ENCODE results near the gene LPCAT4.
"Not testable (repeated sequence)": the region's sequence is repeated elsewhere in the genome, so short reads cannot be mapped to it uniquely, and the experiment has no call there.

Gene LPCAT4

DNA sequence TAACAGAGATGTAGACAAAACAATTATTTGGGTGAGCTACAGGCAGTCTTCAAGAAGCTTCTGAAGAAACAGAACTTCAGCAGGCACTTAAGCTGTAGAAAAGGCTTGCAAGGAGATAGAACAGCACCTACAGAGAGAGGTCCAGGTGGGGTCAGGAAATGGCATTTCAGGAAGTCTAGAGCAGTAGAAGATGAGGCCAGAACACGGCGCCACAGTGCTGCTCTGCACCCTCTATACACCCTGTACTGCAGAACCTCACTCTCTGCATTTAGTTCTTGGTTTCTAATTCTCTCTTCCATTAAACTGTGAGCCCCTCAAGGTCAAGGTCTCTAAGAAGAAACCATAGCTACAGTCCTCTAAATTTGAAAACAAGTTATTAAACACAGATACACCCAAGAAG lies 26.0 kb upstream of the LPCAT4 start:
- not testable (repeated sequence) for H3K4me1 ChIP-seq (ENCODE audit: insufficient read depth, low read length, poor library complexity, severe bottlenecking); H3K9me2 ChIP-seq (replicated peaks; ENCODE audit: low read depth, low read length); H3K79me2 ChIP-seq (ENCODE audit: insufficient read depth, low read length); H3K4me2 ChIP-seq (ENCODE audit: low read depth, low read length, poor library complexity, severe bottlenecking); H3F3A ChIP-seq (ENCODE audit: low read depth); H3K9ac ChIP-seq (ENCODE audit: low read depth, low read length, poor library complexity, severe bottlenecking); H3K27me3 ChIP-seq (ENCODE audit: insufficient read depth, low read length, poor library complexity, severe bottlenecking); H3K9me3 ChIP-seq (ENCODE audit: insufficient read depth, low read depth, low read length); H3K36me3 ChIP-seq (ENCODE audit: insufficient read depth, low read length); H3K4me3 ChIP-seq (ENCODE audit: low read length, poor library complexity, severe bottlenecking); H4K20me1 ChIP-seq (ENCODE audit: insufficient read depth, low read length, poor library complexity, severe bottlenecking); H2AFZ ChIP-seq (ENCODE audit: low read length)

DNA sequence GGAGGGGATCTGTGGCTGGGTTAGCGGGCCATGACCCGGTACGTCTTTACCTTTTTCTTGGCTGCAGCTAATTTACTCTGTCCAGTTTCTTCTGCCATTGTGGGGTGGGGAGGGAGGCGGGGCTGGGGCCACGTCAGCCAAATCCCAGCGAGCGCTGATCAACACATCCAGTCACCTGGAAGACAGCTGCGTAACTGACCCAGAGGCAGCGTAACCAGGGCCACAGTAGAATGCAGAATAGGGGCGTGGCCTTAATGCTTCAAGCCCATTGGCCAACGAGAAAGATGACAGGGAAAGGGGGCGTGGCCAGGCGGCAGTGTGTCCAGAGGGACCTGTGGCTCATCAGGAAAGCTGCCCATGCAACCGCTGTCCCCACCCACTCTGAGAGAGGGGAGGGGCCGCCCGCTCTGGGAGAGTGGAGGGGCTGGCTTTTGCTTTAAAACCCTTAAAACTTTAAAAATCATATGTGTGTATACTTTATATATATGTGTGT lies 22.6 kb upstream of the LPCAT4 start:
- H3K9me2 ChIP-seq (replicated peaks; ENCODE audit: low read depth, low read length), result not testable (repeated sequence)

DNA sequence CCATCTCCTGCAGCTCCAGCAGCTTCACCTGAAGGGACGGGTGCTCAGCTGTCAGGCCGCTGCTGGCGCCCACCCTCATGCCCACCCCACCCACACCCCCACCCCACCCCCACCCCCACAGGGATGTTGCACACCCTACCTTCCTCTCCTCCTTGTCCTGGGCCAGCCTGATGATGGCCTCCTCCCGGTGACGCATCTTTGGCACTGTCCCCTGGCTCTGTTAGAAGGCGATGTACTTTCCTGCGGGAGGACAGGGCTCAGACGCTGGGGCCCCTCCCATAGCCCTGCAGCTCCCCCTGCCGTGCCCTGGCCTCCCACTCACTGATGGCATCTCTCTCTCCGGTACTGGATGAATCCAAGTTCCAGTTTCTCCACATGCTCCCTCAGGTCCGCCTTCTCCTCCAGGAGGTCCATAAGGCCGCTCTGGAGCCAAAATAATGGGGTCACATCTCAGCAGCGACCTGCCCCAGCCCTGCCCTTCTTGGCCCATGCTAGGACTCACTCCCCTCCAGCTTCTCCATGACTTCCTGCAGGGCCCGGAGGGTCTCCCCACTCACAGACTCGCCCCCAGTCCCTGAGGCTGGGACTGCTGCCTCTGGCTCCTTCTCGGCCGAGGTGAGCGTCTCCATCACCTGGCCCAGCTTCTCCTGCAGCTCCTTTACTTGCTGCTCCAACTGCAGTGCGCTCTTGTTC lies 15.0 kb upstream of the LPCAT4 start:
- H4K20me1 ChIP-seq (ENCODE audit: insufficient read depth, low read length, poor library complexity, severe bottlenecking); H2AFZ ChIP-seq (ENCODE audit: low read length); H3K4me2 ChIP-seq (ENCODE audit: low read depth, low read length, poor library complexity, severe bottlenecking); H3K36me3 ChIP-seq (ENCODE audit: insufficient read depth, low read length); H3K27me3 ChIP-seq (ENCODE audit: insufficient read depth, low read length, poor library complexity, severe bottlenecking); H3K4me1 ChIP-seq (ENCODE audit: insufficient read depth, low read length, poor library complexity, severe bottlenecking); H3K9me3 ChIP-seq (ENCODE audit: insufficient read depth, low read depth, low read length); H3K9ac ChIP-seq (ENCODE audit: low read depth, low read length, poor library complexity, severe bottlenecking); H3K4me3 ChIP-seq (ENCODE audit: low read length, poor library complexity, severe bottlenecking); H3K9me2 ChIP-seq (replicated peaks; ENCODE audit: low read depth, low read length); H3K79me2 ChIP-seq (ENCODE audit: insufficient read depth, low read length); H3F3A ChIP-seq (ENCODE audit: low read depth): not testable (repeated sequence)

More for the DNA sequence above, 22.6 kb upstream of the LPCAT4 start:
- not testable (repeated sequence) for H3K4me1 ChIP-seq (ENCODE audit: insufficient read depth, low read length, poor library complexity, severe bottlenecking); H3K79me2 ChIP-seq (ENCODE audit: insufficient read depth, low read length); H3K4me2 ChIP-seq (ENCODE audit: low read depth, low read length, poor library complexity, severe bottlenecking); H3K27me3 ChIP-seq (ENCODE audit: insufficient read depth, low read length, poor library complexity, severe bottlenecking); H3K36me3 ChIP-seq (ENCODE audit: insufficient read depth, low read length); H3K4me3 ChIP-seq (ENCODE audit: low read length, poor library complexity, severe bottlenecking); H4K20me1 ChIP-seq (ENCODE audit: insufficient read depth, low read length, poor library complexity, severe bottlenecking); H3K9me3 ChIP-seq (ENCODE audit: insufficient read depth, low read depth, low read length); H2AFZ ChIP-seq (ENCODE audit: low read length); H3K9ac ChIP-seq (ENCODE audit: low read depth, low read length, poor library complexity, severe bottlenecking); H3F3A ChIP-seq (ENCODE audit: low read depth)

DNA sequence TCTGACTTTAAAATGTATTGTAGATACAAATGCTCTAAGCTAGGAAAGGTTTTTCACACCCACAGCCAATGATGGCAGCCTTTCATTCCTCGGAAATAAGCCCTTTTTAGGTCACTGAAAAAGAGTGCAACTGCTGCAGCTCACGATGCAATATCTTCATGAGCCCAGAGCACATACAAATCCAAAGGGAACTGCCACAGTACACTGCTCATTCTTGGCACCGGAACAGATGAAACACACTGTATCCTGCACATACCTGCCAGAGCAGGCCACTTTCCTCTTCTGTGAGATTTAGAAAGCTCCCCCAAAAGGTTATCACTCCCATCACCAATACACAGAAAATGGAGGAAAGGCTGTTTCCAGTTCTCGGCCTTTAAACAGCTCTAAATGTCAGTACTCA lies 13.5 kb upstream of the LPCAT4 start:
- not testable (repeated sequence) for H3K27me3 ChIP-seq (ENCODE audit: insufficient read depth, low read length, poor library complexity, severe bottlenecking); H3K36me3 ChIP-seq (ENCODE audit: insufficient read depth, low read length); H3K79me2 ChIP-seq (ENCODE audit: insufficient read depth, low read length); H3F3A ChIP-seq (ENCODE audit: low read depth); H4K20me1 ChIP-seq (ENCODE audit: insufficient read depth, low read length, poor library complexity, severe bottlenecking); H3K9me2 ChIP-seq (replicated peaks; ENCODE audit: low read depth, low read length); H2AFZ ChIP-seq (ENCODE audit: low read length); H3K4me3 ChIP-seq (ENCODE audit: low read length, poor library complexity, severe bottlenecking); H3K4me2 ChIP-seq (ENCODE audit: low read depth, low read length, poor library complexity, severe bottlenecking); H3K9ac ChIP-seq (ENCODE audit: low read depth, low read length, poor library complexity, severe bottlenecking); H3K9me3 ChIP-seq (ENCODE audit: insufficient read depth, low read depth, low read length); H3K4me1 ChIP-seq (ENCODE audit: insufficient read depth, low read length, poor library complexity, severe bottlenecking)

DNA sequence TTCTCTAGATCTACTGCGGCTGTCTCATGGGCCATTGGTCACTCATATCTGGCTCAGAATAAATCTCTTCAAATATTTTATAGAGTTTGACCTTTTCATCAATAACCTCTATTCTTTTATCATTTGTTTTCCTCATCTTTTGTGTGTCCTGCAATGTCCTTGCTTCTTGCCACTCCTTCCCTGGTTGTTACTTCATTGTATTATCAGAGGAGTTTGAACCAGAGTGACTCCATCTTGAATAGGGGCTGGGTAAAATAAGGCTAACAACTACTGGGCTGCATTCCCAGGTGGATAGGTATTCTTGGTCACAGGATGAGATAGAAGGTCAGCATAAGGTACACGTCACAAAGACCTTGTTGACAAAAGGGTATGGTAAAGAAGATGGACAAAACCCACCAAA lies 9.9 kb upstream of the LPCAT4 start:
- no peak overlapping the region for H3K4me3 ChIP-seq (ENCODE audit: low read length, poor library complexity, severe bottlenecking)
- H3K9me2 ChIP-seq (replicated peaks; ENCODE audit: low read depth, low read length), result no peaks in the 10 kb centered on the region
- no peak overlapping the region for H3K4me2 ChIP-seq (ENCODE audit: low read depth, low read length, poor library complexity, severe bottlenecking)
- H2AFZ ChIP-seq (ENCODE audit: low read length), result no peak overlapping the region
- H3K36me3 ChIP-seq (ENCODE audit: insufficient read depth, low read length), result no peaks in the 10 kb centered on the region
- no peaks in the 10 kb centered on the region for H3K27me3 ChIP-seq (ENCODE audit: insufficient read depth, low read length, poor library complexity, severe bottlenecking)
- TF ChIP-seq EZH2phosphoT487 (IDR thresholded peaks at IDR 0.05; ENCODE audit: borderline replicate concordance), result no peak
- TF ChIP-seq, protein P1, sequence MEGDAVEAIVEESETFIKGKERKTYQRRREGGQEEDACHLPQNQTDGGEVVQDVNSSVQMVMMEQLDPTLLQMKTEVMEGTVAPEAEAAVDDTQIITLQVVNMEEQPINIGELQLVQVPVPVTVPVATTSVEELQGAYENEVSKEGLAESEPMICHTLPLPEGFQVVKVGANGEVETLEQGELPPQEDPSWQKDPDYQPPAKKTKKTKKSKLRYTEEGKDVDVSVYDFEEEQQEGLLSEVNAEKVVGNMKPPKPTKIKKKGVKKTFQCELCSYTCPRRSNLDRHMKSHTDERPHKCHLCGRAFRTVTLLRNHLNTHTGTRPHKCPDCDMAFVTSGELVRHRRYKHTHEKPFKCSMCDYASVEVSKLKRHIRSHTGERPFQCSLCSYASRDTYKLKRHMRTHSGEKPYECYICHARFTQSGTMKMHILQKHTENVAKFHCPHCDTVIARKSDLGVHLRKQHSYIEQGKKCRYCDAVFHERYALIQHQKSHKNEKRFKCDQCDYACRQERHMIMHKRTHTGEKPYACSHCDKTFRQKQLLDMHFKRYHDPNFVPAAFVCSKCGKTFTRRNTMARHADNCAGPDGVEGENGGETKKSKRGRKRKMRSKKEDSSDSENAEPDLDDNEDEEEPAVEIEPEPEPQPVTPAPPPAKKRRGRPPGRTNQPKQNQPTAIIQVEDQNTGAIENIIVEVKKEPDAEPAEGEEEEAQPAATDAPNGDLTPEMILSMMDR (conservative IDR thresholded peaks at IDR 0.05; ENCODE audit: low read length), result no peak
- no peaks in the 10 kb centered on the region for H3F3A ChIP-seq (ENCODE audit: low read depth)
- H3K9me3 ChIP-seq (ENCODE audit: insufficient read depth, low read depth, low read length), result no peaks in the 10 kb centered on the region
- H3K79me2 ChIP-seq (ENCODE audit: insufficient read depth, low read length), result no peaks in the 10 kb centered on the region
- H4K20me1 ChIP-seq (ENCODE audit: insufficient read depth, low read length, poor library complexity, severe bottlenecking), result no peaks in the 10 kb centered on the region
- no peaks in the 10 kb centered on the region for H3K4me1 ChIP-seq (ENCODE audit: insufficient read depth, low read length, poor library complexity, severe bottlenecking)
- no peak overlapping the region for H3K9ac ChIP-seq (ENCODE audit: low read depth, low read length, poor library complexity, severe bottlenecking)

DNA sequence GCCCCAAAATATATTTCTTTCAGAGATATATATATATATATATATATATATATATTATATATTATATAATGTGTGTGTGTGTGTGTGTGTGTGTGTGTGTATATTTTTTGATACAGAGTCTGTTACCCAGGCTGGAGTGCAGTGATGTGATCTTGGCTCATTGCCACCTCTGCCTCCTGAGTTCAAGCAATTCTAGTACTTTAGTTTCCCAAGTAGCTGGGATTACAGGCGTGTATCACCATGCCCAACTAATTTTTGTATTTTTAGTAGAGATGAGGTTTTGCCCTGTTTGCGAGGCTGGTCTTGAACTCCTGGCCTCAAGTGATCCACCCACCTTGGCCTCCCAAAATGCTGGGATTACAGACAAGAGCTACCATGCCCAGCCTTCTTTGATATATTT lies 8.5 kb upstream of the LPCAT4 start:
- not testable (repeated sequence) for H3F3A ChIP-seq (ENCODE audit: low read depth); H3K9me3 ChIP-seq (ENCODE audit: insufficient read depth, low read depth, low read length); H2AFZ ChIP-seq (ENCODE audit: low read length)

More for the DNA sequence above, 8.5 kb upstream of the LPCAT4 start:
- not testable (repeated sequence) for H3K4me3 ChIP-seq (ENCODE audit: low read length, poor library complexity, severe bottlenecking); H3K4me2 ChIP-seq (ENCODE audit: low read depth, low read length, poor library complexity, severe bottlenecking); H3K27me3 ChIP-seq (ENCODE audit: insufficient read depth, low read length, poor library complexity, severe bottlenecking); H3K79me2 ChIP-seq (ENCODE audit: insufficient read depth, low read length); H3K4me1 ChIP-seq (ENCODE audit: insufficient read depth, low read length, poor library complexity, severe bottlenecking); H3K36me3 ChIP-seq (ENCODE audit: insufficient read depth, low read length); H4K20me1 ChIP-seq (ENCODE audit: insufficient read depth, low read length, poor library complexity, severe bottlenecking); H3K9me2 ChIP-seq (replicated peaks; ENCODE audit: low read depth, low read length); H3K9ac ChIP-seq (ENCODE audit: low read depth, low read length, poor library complexity, severe bottlenecking)

Measured in Loucy (cell line).